Measurements from ENCODE around the gene TPM2. TPM values are rescaled to one million over a fixed set of nuclear protein-coding genes. Genes with fewer than 3 reads are reported as not detected.

TPM2 gene
- polyA plus RNA-seq (ENCODE audit: insufficient read length in 3 of 3), result 100 to 1,000 TPM; 127 to 158 (median 147) TPM

DNA sequence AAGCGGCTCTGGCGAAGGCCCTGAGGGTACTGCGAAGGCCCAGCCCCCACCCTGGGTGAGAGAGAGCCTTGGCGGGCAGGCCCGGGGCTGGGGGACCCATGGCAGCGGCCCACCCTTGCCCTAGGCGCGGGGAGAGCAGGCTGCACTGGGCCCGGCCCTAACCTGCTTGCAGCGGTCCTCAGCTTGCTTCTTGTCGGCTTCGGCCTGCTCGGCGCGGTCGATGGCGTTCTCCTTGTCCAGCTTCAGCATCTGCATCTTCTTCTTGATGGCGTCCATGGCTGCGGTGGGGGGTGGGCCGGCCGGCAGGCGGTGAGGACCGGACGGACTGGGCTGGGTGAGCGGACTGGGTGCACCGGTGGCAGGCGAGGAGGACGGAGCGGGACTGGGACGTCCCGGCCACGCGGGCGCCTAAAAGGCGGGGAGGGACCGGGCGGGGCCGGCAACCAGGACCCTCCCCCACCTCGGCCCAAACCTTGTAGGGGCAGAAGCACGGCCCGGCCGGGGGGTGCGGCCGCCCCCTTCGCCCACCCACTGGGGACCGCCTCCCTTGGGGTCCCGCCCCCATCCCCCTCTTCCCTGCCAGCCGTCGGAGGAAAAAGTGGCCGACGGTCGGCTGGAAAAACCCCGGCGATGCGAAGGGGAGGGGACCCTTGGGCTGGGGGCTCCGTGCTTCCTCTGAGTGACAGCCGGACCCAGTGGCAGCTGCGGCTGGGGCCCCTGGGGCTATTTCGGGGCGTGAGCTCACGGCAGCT is at the start of gene TPM2:
Gene TPM2 (minus strand): TSS at position 384 of the 752 bp plus-strand sequence. CDS start 108 bp downstream, at position 276.
- DNase-seq (ENCODE audit: low read depth in 3 of 3, low spot score in 2 of 3), result no peak

DNA sequence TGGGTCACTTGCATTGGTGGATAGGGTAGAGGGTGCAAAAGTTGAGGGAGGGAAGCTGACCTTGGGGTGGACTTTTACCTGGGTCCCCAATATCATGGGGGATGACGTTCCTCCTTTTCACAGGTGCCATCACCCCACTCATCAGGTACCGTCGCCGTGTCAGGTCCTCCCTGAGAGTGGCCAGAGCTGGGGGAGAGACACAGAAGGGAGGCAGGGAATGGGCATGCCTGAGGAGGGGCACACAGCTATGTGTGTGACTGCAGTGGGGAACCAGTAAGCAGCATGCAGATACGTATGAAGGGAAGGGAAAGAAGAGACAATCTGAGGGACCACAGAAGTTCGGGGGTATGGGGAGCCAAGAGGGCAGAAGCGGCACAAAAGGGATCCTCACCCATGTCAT is 49.2 kb upstream of the TPM2 start:
- no peak for DNase-seq (ENCODE audit: low read depth in 3 of 3, low spot score in 2 of 3)

GRCh38 chr9:35738186-35738585 is 48.5 kb upstream of the TPM2 start:
- no peak for DNase-seq (ENCODE audit: low read depth in 3 of 3, low spot score in 2 of 3)

GRCh38 chr9:35737143-35737542 is 47.4 kb upstream of the TPM2 start:
- DNase-seq (ENCODE audit: low read depth in 3 of 3, low spot score in 2 of 3), result no peak

- peak in 1 of 3 donors; percentile 40 for DNase-seq (ENCODE audit: low read depth in 3 of 3, low spot score in 2 of 3)
Measured at GRCh38 chr9:35736201-35736633, 46.5 kb upstream of the TPM2 start.

DNA sequence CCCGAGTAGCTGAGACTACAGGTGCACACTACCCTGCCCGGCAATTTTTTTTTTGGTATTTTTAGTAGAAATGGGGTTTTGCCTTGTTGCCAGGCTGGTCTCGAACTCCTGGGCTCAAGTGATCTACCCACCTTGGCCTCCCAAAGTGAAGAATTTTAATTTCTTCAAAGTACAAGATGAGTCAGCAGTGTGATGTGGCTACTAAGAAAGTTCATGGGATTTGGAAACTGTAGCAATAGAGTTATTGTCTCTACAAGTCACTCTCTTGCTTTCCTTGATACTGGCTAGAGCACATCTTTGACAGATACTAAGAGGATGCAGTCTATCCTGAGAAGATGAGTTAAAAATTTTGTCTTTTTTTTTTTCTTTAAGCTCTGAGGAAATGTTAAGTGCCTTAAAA is 44.4 kb upstream of the TPM2 start:
- no peak for DNase-seq (ENCODE audit: low read depth in 3 of 3, low spot score in 2 of 3)

DNA sequence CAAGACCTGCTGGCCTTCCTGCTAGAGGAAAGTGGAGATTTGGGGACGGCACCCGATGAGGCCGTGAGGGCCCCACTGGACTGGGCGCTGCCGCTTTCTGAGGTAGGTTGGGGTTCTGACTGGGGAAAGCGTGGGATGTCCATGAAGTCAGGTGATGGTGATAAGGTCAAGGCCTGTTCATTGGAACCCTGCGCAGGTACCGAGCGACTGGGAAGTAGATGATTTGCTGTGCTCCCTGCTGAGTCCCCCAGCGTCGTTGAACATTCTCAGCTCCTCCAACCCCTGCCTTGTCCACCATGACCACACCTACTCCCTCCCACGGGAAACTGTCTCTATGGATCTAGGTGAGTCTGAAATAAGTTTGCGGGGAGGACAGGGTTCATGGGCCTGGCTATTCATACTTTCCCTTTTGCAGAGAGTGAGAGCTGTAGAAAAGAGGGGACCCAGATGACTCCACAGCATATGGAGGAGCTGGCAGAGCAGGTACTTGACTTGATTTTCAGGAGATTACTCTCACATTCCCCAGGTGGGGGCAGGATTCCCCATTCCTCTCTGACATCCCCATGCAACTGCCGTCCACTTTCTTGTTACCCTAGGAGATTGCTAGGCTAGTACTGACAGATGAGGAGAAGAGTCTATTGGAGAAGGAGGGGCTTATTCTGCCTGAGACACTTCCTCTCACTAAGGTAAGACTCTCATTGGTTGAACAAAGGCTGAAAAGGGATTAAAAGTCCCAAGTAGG is 43.2 kb upstream of the TPM2 start:
- DNase-seq (ENCODE audit: low read depth in 3 of 3, low spot score in 2 of 3), result no peak

GRCh38 chr9:35732185-35732799 is 42.6 kb upstream of the TPM2 start, which contains the start of the genes CREB3 and TLN1:
CREB3 (plus strand) TSS chr9:35732666; CDS start chr9:35732773, 107 bp downstream.
TLN1 (minus strand) TSS chr9:35732195; CDS start chr9:35725694, 6,501 bp downstream.
- peak; percentile 93 for DNase-seq (ENCODE audit: low read depth in 3 of 3, low spot score in 2 of 3)

- DNase-seq (ENCODE audit: low read depth in 3 of 3, low spot score in 2 of 3), result no peak
Measured at GRCh38 chr9:35731415-35732184, 41.9 kb upstream of the TPM2 start.

DNA sequence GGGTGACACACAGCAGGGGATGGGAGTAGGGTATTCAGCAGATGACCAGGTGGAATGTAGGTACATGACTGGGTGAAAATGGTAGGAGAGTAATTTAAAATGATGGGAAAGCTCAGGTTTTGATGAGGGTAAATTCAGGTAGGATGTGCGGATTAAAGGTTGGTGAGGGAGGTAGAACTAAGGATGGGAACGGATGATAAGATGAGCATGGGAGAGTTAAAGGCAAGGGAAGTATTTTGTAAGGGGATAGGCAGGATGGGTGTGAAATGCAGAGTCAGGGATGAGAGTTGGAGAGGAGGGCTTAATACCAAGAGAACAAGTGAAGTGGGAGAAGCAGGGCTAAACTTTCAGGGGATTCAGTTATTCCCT is 40.7 kb upstream of the TPM2 start:
- DNase-seq (ENCODE audit: low read depth in 3 of 3, low spot score in 2 of 3), result no peak

DNA sequence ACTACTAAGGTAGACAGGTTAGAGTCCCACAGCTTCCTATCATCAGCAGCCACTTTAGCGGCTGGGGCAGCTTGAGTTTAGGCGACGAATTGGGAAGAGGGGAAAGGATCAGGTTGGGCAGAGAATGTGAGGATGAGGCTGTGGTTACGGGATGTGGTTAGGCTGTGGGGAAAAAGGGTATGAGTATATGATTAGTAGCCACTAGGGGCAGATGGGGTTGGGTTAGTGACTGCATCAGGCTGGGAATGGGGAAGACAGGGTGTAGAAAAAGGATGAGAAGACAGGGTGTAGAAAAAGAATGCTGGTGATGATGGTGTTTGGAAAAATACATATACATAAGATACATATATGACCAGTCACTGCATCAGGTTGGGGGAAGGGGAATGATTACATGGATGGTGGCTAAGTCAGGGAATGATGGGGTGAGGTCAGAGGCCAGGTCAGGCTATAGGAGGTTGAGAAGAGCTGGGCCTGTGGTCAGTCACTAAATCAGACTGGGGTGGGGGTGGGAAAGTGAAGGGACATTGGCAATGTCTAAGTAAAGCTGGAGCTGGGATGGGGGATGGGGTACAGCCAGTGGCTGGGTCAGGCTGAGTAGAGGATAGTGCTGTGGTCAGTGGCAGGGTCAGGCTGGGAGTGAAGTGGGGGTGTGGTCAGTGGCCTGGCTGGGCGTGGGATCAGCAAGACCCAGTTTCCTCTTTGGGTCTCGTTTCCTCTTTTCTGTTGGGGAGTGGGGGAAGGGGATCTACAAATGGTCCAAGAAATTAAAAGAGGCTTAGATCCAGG is 40.2 kb upstream of the TPM2 start:
- DNase-seq (ENCODE audit: low read depth in 3 of 3, low spot score in 2 of 3), result no peak

GRCh38 chr9:35729101-35729500 is 39.4 kb upstream of the TPM2 start:
- no peak for DNase-seq (ENCODE audit: low read depth in 3 of 3, low spot score in 2 of 3)

DNA sequence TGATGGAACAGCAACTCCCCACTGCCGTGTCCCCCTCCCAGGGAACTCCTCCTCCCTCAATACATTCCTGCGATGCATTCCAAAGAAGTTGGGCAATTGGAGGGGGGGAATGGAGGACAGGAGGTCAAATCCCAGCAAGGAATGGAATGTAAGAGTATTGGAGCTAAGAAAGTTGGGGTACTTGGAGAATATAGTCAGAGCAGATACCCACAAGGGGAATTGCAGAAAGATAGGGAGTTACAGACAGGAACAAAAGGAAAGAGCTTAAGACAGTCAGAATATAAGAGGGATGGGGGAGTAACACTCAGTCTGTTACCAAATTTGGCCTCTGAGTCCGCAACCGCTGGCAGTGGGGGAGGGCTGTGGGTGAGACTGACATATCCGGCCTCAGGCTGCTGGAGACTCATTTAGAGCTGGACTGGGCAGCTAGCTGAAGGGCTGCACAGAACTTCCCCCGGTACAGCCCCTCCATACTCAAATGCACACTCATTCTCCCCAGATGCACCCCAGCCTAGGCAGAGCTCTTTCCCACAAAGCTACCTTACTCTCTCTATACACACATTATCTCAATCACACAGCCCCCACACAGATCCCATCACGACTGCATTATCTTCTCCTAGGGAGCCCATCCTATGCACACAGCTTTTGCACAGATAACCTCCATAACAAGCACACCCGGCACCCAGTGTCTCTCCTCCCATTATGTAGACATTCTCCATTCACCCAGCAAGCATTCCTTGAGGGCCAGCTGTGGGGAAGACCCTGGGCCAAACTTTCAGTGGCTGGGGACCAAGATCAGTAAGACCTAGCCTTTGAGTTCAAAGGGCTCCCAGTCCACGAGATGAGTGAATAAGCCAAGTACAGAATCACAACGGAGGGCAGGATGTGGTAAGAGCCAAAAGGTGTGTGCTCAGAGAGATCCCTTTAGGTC is 38.6 kb upstream of the TPM2 start:
- peak in 1 of 3 donors; percentile 68 for DNase-seq (ENCODE audit: low read depth in 3 of 3, low spot score in 2 of 3)

DNA sequence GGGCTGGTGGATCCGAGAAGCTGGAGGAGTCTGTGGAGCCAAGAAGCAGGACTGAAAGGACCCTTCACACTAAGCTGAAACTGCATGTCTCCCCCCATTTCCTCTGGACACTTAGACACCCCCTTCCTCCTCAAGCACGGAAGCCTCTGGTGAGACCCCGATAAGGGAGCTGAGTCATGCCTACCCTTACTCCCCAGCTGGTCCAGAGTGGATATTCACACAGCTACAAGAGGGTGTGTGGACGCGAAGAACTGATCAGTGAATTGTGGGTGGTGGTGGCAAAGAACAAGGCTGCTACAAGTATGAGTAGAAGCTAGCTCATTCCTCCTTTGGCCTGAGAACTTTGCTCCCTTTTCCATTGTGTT is 37.9 kb upstream of the TPM2 start:
- DNase-seq (ENCODE audit: low read depth in 3 of 3, low spot score in 2 of 3), result no peak

DNA sequence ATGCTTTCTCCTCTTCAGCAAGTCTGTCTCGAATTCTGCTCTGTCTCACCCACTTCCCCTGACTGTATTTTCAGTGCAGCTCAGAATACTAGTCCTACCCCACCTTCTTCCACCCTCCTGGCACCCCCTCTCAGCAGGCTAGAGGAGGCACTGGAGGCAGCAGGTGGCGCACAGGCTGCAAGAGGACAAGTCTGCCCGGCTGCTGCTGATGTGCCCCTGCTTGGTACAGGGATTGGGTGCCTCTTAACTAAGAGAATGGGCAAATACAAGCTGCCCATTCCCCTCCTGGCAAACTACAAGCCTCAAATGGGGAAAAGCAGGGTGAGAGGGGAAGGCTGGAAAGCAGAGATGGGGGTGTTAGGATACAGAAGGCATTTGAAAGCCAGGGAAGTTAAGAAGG is 37.2 kb upstream of the TPM2 start:
- no peak for DNase-seq (ENCODE audit: low read depth in 3 of 3, low spot score in 2 of 3)

GRCh38 chr9:35725362-35725761 is 35.6 kb upstream of the TPM2 start:
- DNase-seq (ENCODE audit: low read depth in 3 of 3, low spot score in 2 of 3), result no peak

DNA sequence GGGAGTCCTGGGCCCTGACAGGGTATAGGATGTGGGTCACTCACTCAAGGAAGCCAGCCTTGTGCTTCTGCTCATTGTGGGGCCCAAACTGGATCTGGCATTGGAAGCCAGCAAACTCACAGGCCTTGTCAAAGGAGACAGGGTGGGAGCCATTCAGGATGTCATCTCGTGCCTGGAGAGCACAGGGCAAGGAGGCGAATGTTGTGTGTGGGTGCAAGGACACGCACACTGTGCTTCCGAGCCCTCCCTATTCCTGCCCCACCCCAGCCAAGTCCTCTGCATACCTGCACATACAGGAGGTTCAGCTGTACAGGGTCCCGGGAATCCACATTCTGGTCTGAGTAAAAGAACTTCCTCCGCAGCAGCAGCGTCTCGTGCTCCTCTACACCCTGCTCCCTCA is 34.2 kb upstream of the TPM2 start:
- no peak for DNase-seq (ENCODE audit: low read depth in 3 of 3, low spot score in 2 of 3)

DNA sequence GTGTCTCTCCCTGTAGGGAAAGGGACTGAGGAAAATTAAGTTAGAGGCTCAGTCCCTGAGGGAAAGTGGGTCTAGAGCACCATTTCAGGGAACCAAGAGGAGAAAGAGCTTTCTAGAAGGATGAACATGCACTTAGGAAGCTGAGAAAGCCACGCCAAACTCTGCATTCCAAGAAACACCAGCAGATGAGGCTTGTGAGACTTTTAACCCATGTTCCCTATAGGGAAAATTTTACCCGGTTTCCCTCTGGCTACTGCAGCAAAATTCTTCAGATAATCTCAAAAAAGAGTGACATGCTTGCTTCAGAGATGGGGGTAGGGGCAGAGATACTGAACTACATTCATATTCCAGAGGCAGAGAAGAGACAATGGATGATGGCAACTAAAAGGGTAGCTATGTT is 33.7 kb upstream of the TPM2 start:
- no peak for DNase-seq (ENCODE audit: low read depth in 3 of 3, low spot score in 2 of 3)

GRCh38 chr9:35719546-35719945 is 29.8 kb upstream of the TPM2 start:
- DNase-seq (ENCODE audit: low read depth in 3 of 3, low spot score in 2 of 3), result no peak

Measured in right renal cortex interstitium (tissue), 3 donors.